NT2/D1 (cell line): ENCODE measurements around the gene PNMA8C.

ENCODE experiments used
- YY1 ChIP-seq: IDR thresholded peaks from 2 replicates; pipeline ENCODE4 v1.6.1; 2011; ENCODE audit not compliant: insufficient read length, insufficient read depth
- ZNF274 ChIP-seq: IDR thresholded peaks from 2 replicates; pipeline ENCODE4 v1.6.1; 2011; ENCODE audit warnings: mild to moderate bottlenecking, low read depth, low read length

- TF ChIP-seq YY1, result no peak
- no peak for TF ChIP-seq ZNF274
Observed at GRCh38 chr19:46447824-46448223, 19.1 kb upstream of the PNMA8C start.
